CD4-positive, alpha-beta T cell treated with Interferon alpha-2 for 1 hour (primary cell): Measurements from ENCODE around the gene SPATC1L.
"Not testable (repeated sequence)": the region's sequence is repeated elsewhere in the genome, so short reads cannot be mapped to it uniquely, and the experiment has no call there.

Experiments
- DNase-seq, 2 donors: peaks; one replicate each; pipeline ENCODE4 v3.0.0-alpha.2; 2020 to 2022

Gene SPATC1L

GRCh38 chr21:46214478-46215340 lies 30.4 kb upstream of the SPATC1L start:
- no peak for DNase-seq

DNA sequence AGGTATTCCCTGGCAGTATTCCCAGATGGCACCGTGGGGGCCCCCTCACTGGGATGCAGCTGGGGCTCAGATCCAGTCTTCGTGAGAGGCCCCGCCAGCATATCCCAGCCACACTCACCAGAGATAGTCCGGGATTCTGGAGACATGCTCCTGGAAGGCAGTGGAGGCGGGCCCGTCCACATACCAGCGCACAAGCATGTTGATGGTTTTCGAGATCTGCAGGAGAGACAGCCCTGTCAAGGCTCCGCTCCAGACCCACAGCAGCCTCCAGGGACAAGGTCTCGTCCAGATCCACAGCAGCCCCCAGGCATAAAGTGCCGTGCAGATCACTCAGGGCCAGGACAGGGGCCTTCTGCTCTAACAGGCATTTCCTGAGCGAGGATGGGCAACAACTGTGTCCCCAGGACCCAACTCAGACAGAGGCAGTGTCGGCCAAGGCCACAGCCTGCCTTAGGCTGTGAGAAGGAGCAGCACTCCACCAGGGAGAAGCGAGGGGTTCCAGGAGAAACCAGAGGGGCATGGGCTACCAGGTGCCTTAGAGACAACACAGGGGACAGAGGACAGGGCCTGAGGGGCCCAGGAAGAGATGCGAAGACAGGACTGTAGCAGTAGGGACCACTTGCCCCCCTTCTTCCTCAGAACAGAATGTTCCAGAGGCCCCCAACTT lies 29.5 kb upstream of the SPATC1L start:
- no peak for DNase-seq

DNA sequence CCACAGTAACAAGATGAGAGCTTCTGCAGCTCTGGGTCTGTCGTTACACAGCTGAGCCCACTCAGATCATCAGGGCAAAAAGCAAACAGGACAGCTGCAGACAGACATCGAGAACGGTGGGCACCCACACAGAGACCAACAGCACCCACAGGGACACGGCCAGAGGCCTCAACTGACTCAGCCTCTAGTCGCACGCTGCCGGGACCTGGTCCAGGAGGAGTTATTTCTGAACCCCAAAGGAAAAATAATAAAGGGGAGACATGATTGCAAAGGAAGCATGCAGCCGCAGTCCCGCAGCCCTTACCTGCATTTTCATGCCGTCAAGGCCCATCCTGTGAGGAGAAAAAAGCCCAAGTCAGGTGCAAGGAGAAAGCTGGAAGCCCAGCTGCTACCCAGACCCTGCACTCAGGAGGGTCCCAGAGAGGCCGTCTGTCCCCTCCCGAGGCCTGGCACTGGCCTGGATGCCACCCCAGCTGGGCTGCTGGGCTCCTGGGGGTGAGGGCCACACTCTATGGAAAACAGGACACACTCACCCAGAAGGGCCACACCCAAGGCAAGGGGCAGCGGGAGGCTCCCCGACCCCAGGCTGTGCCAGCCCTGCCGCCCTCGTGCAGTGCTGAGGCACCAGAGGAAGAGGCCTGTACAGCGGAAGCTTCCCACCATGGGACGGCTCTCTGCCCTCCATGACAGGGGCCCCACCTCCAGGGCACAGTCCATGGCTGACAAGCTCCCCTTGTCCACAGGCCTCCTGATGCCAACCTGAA lies 28.6 kb upstream of the SPATC1L start:
- DNase-seq = no peak

DNA sequence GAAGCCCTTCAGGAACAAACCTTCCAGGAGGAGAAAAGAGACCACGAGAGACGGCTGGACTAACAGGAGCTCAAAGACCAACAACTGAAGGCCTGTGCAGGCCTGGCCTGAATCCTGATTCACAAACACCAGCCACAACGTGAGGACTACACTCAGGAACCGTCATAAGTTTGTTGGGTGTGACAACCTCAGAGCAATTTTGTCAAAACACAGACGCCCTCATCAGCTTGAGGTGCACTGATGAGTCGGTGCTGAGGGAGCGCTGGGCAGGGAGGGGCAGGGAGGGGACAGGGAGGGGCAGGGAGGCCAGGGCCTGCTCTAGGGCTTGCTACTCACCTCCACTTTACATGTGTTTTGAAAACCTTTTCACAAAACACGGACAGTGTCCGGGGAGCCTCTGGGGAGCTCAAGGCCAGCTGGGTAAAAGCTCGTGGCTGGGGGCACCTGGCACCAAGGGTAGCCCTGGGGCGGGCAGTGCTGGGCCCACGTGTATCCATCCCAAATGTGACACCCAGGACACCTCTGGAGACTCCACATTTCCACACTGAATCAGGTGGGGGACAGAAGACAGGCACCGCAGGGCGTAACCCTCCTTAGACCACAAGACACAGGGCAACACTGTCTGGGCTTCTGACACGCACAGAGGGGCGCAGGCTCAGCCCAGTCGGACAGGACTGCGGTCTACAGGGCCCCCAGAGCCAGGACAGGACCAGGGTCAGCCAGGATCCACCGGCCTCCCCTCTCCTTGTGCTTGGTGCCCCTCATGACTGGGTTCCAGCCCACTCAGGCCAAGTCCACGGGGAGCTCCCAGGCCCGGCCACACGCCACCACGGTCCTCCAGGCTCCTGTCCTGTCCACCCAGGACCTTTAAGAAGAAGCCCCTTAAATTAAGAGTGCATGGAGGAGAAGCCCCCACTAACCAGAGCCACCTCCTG lies 27.8 kb upstream of the SPATC1L start:
- DNase-seq = no peak

- no peak for DNase-seq
Observed at GRCh38 chr21:46211376-46211775, 27.1 kb upstream of the SPATC1L start.

GRCh38 chr21:46210378-46211136 lies 26.3 kb upstream of the SPATC1L start:
- no peak for DNase-seq

GRCh38 chr21:46208761-46209721 lies 24.8 kb upstream of the SPATC1L start:
- no peak for DNase-seq

GRCh38 chr21:46207920-46208591 lies 23.8 kb upstream of the SPATC1L start:
- no peak for DNase-seq

- no peak for DNase-seq
Observed at GRCh38 chr21:46207006-46207919, 23.0 kb upstream of the SPATC1L start.

DNA sequence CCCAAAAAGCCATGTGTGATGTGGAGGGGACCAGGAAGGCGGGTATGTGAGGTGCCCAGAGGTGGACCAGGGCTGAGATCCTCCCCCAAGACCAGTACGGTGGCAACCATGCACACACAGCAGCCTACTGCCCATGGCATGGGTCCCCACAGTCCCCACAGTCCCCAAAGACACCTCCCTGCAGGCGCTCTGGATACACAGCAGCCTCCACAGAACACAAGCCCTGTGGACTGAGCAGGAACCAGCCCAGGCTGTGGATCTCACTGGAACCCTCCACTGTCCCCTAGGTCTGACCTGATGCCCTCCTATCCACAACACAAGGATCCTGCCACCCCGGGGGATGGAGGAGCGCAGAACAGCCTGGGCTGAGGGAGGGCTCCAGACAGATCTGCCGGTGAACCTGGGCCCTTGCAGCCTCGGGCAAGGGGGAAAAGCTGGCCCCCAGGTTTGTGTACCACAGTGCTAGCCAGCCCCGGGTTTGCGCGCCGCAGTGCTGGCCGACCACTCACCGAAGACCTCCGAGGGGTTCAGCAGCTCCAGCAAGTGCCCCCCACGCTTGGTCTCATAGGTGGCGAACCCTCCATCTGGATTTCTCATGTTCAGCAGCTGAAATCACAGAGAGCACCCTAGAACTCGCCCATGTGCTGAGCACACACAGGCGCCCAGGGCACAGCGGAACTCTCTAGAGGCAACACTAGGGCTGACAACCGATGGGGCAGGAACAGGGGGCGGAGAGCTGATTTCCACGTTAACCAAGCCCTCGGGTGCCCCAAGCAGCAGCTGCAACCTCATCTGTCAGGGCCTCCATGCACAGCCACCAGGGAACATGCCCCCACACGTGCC lies 22.1 kb upstream of the SPATC1L start:
- DNase-seq = no peak

DNA sequence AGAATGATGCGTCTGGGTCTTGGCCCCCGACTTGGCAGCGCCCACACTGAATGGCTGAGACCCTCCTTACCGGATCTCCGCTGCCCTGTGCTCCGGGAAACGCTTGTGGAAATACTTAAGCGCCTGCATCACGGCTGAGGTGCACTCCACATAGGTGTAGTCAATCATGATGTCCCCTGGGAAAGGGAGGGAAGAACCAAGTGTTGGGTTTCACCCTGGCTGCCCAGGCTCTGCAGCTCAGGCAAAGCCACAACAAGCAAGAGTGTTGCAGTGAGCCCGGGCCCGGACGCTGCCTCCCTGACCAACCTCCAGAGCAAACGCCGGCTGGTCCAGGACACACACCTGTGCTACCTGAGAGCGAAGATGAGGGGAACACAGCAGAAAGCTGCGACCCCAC lies 21.5 kb upstream of the SPATC1L start:
- DNase-seq = no peak

DNA sequence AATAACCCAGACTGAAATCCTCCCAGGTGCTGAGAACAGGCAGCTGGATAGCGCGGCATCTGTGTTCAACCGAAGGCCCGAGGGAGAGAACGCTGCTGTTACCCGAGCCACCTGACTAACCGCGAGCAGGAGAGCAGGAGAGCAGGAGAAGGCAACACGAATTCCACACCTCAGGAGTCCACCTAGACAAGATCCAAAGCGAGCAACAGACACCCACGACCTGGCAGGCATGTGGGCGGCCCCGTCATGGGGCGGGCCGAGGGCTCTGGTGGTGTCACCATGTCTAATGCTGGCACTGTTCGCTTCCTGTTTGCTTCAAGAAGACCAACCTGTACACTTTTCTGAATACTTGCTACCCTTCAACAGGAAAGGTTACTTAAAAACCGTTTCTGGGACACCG lies 20.9 kb upstream of the SPATC1L start:
- no peak for DNase-seq

DNA sequence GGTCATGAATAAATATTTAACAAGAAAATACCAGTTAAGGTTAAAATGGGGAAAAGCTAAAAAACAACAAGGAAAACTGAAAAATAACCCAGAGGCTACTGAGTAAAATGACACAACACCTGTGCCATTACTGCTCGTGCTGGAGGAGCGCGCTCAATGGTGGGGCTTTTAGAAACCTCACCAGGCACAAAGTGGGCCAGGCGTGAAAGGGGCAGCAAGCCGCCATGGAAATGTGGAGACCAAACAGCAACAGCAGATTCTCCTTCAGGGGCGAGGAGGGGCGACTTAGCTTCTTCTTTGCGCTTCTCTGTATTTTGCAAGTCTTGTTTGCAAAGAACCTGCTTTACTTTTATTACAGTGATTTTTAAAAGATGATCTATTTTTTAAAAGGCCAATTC lies 18.9 kb upstream of the SPATC1L start:
- DNase-seq = no peak

- peak in 1 of 2 donors; percentile 12 for DNase-seq
Observed at GRCh38 chr21:46202592-46203202, 18.4 kb upstream of the SPATC1L start.

DNA sequence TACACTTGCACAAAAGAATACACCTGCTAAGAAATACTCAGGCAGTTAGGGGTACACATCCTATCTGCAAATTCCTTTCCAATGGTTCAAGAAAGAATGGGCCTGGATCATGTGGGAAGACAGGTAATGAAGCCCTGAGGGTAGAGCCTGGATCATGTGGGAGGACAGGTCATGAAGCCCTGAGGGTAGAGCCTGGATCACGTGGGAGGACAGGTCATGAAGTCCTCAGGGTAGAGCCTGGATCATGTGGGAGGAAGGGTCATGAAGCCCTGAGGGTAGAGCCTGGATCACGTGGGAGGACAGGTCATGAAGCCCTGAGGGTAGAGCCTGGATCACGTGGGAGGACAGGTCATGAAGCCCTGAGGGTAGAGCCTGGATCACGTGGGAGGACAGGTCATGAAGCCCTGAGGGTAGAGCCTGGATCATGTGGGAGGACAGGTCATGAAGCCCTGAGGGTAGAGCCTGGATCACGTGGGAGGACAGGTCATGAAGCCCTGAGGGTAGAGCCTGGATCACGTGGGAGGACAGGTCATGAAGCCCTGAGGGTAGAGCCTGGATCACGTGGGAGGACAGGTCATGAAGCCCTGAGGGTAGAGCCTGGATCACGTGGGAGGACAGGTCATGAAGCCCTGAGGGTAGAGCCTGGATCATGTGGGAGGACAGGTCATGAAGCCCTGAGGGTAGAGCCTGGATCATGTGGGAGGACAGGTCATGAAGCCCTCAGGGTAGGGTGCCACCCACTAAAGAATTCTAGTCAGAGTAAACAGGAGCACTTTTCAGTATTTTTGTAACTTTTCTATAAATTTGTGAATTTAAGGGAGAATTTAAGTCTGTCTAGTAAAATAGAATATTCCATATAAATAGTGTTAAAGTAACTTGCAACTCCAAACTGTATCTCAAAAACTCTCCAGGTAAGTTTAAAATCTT lies 16.9 kb upstream of the SPATC1L start:
- not testable (repeated sequence) for DNase-seq
